GM19452 (cell line): Measurements from ENCODE around the gene NEFH.

ENCODE experiments used
- ATAC-seq: cut with Tn5 transposase; IDR thresholded peaks from one replicate; pipeline ENCODE4 v1.9.1; 2021; ENCODE audit not compliant: unreplicated experiment

NEFH gene

DNA sequence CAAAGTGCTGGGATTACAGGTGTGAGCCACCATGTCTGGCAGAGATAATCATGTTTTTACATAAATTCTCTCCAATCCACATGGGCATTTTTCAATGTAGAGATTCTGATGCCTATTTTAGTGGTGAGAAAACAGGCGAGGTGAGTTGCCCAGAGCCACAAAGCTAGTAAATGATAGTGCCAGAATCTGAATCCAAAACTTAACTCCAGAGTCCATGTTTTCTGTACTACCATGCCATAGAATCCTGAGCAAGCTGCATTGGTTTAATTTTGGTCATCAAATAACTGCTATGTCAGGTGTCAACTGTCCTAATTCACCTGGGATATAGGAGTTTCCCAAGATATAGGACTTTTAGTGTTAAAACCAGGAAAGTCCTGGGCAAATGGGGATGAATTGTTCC, 13.6 kb downstream of the NEFH start:
- no peak for ATAC-seq

DNA sequence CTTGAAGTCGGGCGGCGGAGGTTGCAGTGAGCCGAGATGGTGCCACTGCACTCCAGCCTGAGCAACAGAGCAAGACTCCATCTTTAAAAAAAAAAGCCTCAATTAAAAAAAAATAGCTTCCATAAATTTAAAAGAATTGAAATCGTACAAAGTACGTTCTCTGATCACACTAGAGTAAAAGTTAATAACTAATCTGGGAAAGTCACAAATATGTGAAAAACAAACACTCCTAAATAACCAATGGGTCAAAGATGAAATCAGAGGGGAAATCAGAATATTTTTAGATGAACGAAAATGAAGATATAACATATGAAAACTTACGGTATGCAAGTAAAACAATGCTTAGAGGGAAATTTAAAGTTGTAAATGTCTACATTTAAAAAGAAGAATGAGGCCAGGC, 19.8 kb downstream of the NEFH start:
- ATAC-seq: no peak

GRCh38 chr22:29503811-29504372, 23.9 kb downstream of the NEFH start:
- ATAC-seq: no peak

GRCh38 chr22:29509298-29509697, 29.3 kb downstream of the NEFH start:
- no peak for ATAC-seq

DNA sequence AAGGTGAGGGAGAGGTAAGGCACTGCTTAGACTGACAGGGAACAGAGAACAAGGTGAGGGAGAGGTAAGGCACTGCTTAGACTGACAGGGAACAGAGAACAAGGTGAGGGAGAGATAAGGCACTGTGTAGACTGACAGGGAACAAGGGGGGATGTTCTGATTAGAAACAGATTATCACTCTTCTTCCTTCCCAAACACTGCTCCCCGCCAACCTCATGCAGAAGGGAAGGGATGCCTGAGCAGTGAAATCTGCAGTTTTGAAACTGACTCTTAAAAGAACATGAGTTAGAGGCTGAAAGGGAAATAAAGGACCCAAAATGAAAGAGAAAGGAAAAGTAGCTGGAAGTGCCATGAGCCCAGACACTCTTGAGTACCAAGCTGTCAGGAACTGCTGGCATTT, 29.8 kb downstream of the NEFH start:
- ATAC-seq: no peak

- ATAC-seq: no peak
Measured at GRCh38 chr22:29510542-29510941, 30.5 kb downstream of the NEFH start.

GRCh38 chr22:29511126-29511862, 31.3 kb downstream of the NEFH start:
- ATAC-seq: no peak

- no peak for ATAC-seq
Measured at GRCh38 chr22:29512031-29512430, 32.0 kb downstream of the NEFH start.

DNA sequence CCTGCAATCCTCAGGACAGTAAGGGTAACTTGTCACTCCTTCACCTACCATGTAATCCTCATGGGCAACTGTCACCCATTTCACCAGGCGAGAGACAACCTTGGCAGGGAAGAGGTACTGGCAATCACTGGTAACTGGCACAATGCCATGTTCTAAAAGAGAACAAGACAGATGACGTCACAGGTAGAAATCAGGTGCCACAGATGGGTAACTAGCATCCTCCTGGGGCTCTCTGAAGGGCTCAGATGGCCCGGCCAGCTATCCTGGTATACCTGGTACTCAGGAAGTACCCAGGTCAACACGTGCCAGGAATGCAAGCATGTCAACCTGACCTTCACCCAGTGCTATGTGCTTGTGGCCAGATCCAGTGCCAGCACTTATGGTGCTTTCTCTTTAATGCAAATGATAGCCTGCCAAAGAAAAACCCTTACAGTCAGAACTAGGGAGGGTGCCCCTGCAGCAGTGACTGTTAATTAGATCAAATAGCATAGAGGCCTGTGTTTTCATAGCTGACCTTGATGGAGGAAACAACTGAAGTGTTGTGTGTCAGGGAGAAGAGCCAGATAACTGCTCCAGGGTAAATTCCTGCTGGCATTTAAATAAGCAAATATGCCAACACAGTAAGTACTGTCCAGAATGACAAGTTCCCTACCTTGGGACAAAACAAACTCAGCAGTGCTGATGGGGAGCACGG, 37.3 kb downstream of the NEFH start:
- no peak for ATAC-seq

DNA sequence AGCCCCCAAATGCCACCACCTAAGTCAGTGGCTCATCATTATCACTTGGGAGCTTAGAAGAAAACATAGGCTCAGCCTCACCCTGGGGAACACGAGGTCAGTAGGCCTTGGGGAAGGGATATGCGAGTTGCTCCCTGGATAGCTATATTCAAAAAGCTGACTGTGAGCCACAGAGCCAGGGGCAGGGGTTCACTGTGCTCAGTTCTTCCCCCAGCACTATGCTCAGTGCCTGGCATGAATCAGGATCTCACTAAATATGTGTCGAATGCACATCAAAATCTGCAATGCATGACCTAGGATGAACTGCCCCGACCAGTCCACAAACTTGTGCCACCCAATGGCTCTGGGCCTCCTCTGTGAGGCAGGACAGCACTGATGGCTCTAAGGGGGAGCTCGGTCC, 38.4 kb downstream of the NEFH start:
- ATAC-seq: no peak

GRCh38 chr22:29519996-29520395, 40.0 kb downstream of the NEFH start:
- no peak for ATAC-seq

DNA sequence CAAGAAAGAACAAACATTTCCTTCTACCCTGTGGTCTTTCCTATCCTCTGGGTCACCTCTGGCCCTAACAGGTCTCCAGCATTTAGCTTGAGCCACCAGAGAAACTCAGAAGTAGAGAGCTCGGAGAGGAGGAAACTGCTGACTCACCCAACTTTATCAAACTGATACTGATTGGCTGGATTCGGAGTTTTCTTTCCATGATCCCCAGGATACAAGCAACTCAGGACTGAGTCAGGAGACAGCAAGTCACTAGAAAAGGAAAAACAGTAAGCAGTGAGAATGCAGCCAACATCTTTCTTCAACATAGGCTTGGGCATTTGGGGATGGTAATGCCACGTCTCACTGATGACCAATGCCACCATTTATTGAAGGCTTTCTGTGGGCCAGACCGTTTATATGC, 40.8 kb downstream of the NEFH start:
- ATAC-seq: no peak

GRCh38 chr22:29521526-29521925, 41.5 kb downstream of the NEFH start:
- no peak for ATAC-seq

- no peak for ATAC-seq
Measured at GRCh38 chr22:29523761-29524160, 43.7 kb downstream of the NEFH start.

DNA sequence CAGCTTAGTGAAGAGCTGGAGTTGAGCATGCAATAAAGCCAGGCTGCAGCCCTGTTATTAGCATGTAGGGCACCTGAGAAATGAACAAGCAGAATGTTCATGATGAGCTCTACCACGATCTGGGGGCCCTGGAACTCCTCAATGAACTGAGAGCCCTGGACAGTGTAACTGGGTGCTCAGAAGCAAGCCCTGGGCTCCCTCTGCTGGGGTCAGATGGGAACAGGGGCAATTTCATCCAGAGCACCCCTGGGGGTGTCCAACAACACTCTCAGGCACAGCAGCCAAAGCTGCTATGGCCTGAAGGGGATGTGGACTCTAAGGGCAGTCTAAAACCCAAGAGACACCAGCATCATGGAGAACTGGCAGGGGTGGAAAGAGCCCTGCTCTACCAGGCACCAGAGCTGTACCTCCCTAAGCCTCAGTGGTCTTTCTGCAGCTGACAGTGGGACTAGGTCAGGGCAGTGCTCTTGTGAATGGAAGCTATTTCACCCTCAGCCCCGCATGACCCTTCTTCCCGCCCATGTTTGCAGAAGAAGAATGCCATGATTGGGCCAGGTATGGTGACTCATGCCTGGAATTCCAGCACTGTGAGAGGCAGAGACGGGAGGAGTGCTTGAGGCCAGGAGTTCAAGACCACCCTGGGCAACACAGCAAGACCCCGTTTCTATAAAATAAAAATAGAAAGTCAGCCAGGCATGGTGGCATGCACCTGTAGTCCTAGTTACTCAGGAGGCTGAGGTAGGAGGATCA, 44.6 kb downstream of the NEFH start:
- no peak for ATAC-seq

DNA sequence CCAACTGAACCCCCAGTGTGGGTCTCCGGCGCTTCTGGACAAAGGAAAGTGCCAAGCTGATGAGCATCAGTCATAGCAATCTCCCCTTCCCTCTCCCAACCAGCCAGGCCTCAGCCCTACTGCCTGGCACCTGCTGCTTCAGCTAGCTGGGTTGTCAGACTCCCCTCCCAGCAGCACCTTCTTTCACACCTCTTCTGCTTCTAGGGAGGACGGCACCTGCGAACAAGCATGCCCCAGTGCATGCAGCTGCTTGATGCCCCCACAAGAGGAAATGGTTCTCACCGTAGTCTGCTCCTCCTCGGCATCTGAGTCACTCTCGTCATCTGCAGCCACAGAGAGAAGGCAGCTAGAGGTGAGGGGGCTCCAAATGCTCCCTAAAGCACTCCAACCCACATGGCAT, 48.1 kb downstream of the NEFH start:
- no peak for ATAC-seq

DNA sequence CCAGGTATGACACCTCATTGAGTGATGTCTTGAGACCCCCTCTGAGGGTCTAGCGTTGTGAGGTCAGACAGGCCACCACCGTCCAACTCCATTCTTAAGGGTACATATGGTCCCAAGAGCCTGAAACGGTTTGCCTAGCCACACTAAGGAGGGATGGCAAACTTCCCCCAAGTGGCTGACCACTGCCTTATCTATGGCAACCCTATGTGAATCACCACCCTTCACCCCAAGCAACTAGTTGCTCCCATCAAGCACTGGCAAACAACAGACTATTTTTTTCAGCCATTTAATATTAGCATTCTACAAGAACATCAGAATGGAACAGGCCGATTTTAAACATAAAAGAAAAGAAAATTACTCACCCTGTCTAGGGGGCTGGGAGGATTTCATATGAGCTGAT, 50.7 kb downstream of the NEFH start:
- no peak for ATAC-seq

DNA sequence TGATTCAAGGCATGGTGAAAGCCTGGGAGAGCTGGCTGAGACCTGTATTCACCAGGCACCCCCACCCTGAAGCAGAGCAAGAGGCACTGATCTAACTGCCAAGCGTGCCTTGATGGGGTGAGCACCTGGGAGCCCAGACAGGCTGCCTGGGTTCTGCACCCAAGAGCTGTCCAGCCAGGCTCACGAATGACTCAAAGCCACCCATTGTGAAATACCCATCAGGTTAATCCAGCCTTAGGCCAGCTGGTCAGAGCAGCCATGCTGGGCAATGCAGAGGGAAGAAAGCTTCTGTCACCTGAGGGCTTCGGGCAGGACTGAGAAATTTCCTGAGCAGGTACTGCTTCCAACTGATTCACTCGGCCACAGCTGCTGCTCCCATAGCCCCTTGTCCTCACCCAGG, 51.4 kb downstream of the NEFH start:
- ATAC-seq: no peak

DNA sequence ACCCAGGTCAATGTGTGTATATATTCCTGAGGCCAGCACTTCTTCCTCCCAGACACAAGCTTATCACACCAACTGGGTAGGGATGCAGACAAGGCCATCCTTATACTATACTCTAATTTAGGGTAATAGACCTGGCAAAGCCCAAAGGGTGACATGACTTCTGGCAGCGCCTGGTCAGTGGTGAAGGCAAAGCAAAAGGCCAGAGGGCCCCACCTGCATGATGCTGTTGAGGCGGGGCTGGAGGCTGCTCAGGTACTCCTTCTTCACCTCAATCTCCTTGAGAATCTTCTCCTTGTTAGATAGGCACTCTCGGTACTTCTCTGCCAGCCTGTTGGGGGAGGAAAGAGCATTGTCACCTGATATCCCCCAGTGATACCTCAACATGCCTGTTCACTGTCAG, 56.4 kb downstream of the NEFH start:
- no peak for ATAC-seq

DNA sequence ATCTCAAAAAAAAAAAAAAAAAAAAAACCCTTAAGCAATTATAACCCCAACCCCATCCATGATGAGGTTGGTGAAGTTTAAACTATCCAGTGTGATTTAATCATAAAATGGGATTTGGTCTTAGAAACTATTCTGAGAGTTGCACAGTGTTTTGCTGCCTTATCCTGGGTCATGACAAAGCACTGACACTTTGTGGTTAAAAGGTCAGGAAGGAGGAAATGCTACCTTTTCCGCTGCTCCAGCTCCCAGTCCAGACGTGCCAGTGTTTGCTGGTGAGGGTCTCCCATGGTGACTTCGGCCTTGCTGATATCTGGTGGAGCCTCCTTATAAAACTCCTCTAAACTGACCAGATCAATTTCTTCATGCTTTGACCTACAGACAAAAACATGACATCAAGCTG, 59.1 kb downstream of the NEFH start:
- ATAC-seq: no peak
